ENCODE data around the gene HSD17B14. TPM values are rescaled to one million over a fixed set of nuclear protein-coding genes. Genes with fewer than 3 reads are reported as not detected.

HSD17B14 gene
- total RNA-seq, 4 donors from 2014 or later = 5.6 to 31.9 (median 8.7) TPM

DNA sequence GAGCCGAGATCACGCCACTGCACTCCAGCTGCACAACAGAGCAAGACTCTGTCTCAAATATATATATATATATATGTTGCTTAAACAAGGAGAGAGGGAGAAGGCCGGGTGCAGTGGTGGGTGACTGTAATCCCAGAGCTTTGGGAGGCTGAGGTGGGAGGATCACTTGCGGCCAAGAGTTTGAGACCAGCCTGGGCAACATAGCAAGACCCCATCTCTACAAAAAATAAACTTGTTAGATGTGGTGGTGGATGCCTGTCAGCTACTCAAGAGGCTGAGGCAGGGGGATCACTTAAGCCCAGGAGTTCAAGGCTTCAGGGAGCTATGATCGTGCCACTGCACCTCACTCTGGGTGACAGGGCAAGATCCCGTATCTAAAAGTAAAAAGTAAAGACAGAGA is 5.3 kb upstream of the HSD17B14 start:
- intact Hi-C loops (cut with DNase I; ENCODE audit: low total_unique reads) = loop anchor here (2.0 kb wide), 1 partner anchor 53 kb away; no protein-coding TSS in a partner anchor
- no peak overlapping the region for H3K4me3 ChIP-seq
- H3K4me1 ChIP-seq = no peaks in the 10 kb centered on the region
- H3K27ac ChIP-seq = no peak overlapping the region
- DNase-seq = no peak
- no peak for TF ChIP-seq POLR2A (IDR thresholded peaks at IDR 0.05)
- TF ChIP-seq, protein P1, sequence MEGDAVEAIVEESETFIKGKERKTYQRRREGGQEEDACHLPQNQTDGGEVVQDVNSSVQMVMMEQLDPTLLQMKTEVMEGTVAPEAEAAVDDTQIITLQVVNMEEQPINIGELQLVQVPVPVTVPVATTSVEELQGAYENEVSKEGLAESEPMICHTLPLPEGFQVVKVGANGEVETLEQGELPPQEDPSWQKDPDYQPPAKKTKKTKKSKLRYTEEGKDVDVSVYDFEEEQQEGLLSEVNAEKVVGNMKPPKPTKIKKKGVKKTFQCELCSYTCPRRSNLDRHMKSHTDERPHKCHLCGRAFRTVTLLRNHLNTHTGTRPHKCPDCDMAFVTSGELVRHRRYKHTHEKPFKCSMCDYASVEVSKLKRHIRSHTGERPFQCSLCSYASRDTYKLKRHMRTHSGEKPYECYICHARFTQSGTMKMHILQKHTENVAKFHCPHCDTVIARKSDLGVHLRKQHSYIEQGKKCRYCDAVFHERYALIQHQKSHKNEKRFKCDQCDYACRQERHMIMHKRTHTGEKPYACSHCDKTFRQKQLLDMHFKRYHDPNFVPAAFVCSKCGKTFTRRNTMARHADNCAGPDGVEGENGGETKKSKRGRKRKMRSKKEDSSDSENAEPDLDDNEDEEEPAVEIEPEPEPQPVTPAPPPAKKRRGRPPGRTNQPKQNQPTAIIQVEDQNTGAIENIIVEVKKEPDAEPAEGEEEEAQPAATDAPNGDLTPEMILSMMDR (IDR thresholded peaks at IDR 0.05) = no peak
- H3K36me3 ChIP-seq = no peaks in the 10 kb centered on the region
- H3K9me3 ChIP-seq = no peaks in the 10 kb centered on the region
- H3K27me3 ChIP-seq = no peaks in the 10 kb centered on the region

DNA sequence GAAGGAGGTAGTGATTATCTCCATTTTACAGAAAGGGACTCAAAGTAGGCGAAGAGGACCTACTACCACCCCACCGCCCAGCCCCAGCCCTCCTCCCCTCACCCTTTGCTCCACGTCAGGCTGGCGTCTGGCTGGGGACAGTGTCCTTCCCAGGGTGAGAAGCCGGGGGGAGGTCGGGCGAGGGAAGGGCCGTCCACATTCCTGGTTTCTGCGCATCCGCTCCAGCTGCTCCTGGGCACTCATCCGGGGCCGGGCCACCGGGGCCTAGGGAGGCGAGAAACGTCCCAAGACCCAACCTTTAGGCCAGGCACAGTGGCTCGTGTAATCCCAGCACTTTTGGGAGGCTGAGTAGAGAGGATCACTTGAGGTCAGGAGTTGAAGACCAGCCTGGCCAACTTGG is 4.8 kb upstream of the HSD17B14 start:
- no peaks in the 10 kb centered on the region for H3K4me1 ChIP-seq
- intact Hi-C loops (cut with DNase I; ENCODE audit: low total_unique reads) = loop anchor here (2.0 kb wide), 1 partner anchor 52 kb away; no protein-coding TSS in a partner anchor
- no peaks in the 10 kb centered on the region for H3K36me3 ChIP-seq
- DNase-seq = no peak
- TF ChIP-seq POLR2A (IDR thresholded peaks at IDR 0.05) = no peak
- TF ChIP-seq, protein P1 (IDR thresholded peaks at IDR 0.05) = no peak
- no peaks in the 10 kb centered on the region for H3K9me3 ChIP-seq
- H3K27ac ChIP-seq = no peak overlapping the region
- H3K27me3 ChIP-seq = no peaks in the 10 kb centered on the region
- no peak overlapping the region for H3K4me3 ChIP-seq

DNA sequence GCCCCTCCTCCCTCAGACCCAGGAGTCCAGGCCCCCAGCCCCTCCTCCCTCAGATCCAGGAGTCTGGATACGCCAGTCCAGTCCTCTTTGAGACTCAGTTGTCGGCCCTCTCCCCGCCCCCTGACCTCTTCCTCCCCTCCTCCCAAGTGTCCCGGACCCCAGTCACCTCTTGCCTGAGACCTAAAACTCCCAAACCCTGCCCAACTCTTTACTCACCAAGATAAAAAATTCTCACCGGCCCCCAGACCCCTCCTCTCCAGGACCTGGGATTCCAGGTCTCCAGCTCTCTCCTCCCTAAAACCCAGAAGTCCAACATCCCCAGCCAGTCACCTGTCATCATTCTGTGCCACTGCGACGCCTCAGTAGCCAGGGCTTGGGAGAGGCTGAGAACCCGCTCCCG is 1.4 kb upstream of the HSD17B14 start:
- H3K27ac ChIP-seq = peak overlapping the region; percentile 86 to 96

DNA sequence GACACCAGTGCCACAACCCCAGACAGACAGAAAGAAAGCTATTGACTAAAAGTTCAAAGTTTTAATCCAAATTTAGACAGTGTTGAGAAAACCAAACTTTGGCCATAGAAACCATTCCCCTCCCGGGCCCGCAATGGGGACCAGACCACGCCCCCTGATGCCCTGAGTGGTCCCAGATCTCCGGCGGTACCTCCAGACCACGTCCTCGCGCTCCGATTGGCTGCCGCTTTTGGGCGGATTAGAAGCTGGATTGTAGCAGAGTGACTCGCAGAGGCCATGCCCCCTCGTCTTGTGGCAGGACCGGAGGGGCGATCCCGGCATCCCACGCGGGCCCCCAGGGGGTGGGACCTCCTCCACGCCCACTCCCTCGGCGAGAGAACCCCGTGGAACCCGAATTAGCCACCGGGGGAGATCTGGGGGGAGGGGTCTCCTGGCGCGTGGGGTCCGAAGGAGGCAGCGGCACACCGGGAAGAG is 797 bp upstream of the HSD17B14 start:
- intact Hi-C loops (cut with DNase I; ENCODE audit: low total_unique reads) = loop anchor here (2.0 kb wide), 1 partner anchor 42 kb away; no protein-coding TSS in a partner anchor

More for the DNA sequence above, 1.4 kb upstream of the HSD17B14 start:
- H3K9me3 ChIP-seq = no peaks in the 10 kb centered on the region
- no peaks in the 10 kb centered on the region for H3K36me3 ChIP-seq
- TF ChIP-seq, protein P1 (IDR thresholded peaks at IDR 0.05) = no peak
- no peak for TF ChIP-seq POLR2A (IDR thresholded peaks at IDR 0.05)
- H3K4me1 ChIP-seq = no peaks in the 10 kb centered on the region
- no peaks in the 10 kb centered on the region for H3K27me3 ChIP-seq
- intact Hi-C loops (cut with DNase I; ENCODE audit: low total_unique reads) = loop anchor here (2.0 kb wide), 1 partner anchor 43 kb away; no protein-coding TSS in a partner anchor
- no peak for DNase-seq
- H3K4me3 ChIP-seq = no peak overlapping the region

DNA sequence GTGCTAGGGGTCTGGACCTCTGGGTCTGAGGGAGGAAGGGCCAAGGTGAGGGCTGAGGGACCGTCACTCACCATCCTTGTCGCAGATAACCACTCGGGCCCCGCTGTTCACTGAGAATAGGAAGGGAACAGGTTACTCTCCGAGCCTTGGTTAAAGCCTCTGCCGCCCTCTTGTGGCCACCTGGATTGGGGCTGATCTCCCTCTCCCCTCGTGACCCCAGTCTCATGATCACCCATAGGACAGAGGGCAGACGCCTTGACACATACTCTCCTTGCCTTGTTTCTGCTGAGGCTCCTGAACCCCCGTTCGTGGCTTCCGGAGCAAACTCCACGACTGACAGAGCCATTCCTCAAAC is 580 bp downstream of the HSD17B14 start:
- no peaks in the 10 kb centered on the region for H3K4me1 ChIP-seq
- peak; percentile 96 to 97 for DNase-seq
- no peaks in the 10 kb centered on the region for H3K36me3 ChIP-seq
- intact Hi-C loops (cut with DNase I; ENCODE audit: low total_unique reads) = loop anchor here (2.0 kb wide), 1 partner anchor 41 kb away; no protein-coding TSS in a partner anchor
- peak overlapping the region; percentile 86 to 96 for H3K27ac ChIP-seq
- H3K9me3 ChIP-seq = no peaks in the 10 kb centered on the region
- H3K27me3 ChIP-seq = no peaks in the 10 kb centered on the region
- TF ChIP-seq, protein P1 (IDR thresholded peaks at IDR 0.05) = peak; percentile 93 to 98 (median 96)
- TF ChIP-seq POLR2A (IDR thresholded peaks at IDR 0.05) = peak; percentile 47 to 74
- peak overlapping the region; percentile 30 to 46 for H3K4me3 ChIP-seq

More for the DNA sequence above, 797 bp upstream of the HSD17B14 start:
- H3K27me3 ChIP-seq = no peaks in the 10 kb centered on the region
- H3K4me1 ChIP-seq = no peaks in the 10 kb centered on the region
- peak overlapping the region; percentile 86 to 96 for H3K27ac ChIP-seq
- peak; percentile 65 to 80 for TF ChIP-seq POLR2A (IDR thresholded peaks at IDR 0.05)
- TF ChIP-seq, protein P1 (IDR thresholded peaks at IDR 0.05) = peak in 1 of 4 experiments; percentile 15
- DNase-seq = peak; percentile 93 to 95
- H3K9me3 ChIP-seq = no peaks in the 10 kb centered on the region
- peak overlapping the region; percentile 30 to 46 for H3K4me3 ChIP-seq
- H3K36me3 ChIP-seq = no peaks in the 10 kb centered on the region

All from uterus (tissue), 4 donors.